GM21526 (cell line): ENCODE results near the gene UBC.
A peak's percentile ranks its signal among the peaks of the same experiment; 100 is the strongest.

Experiments
- ATAC-seq: cut with Tn5 transposase; IDR thresholded peaks from one replicate; pipeline ENCODE4 v1.9.1; 2021; ENCODE audit warnings: moderate library complexity; ENCODE audit not compliant: unreplicated experiment, low FRiP score

Gene UBC

GRCh38 chr12:124866883-124867400 is 47.5 kb downstream of the UBC start:
- no peak for ATAC-seq

- no peak for ATAC-seq
Measured at GRCh38 chr12:124866195-124866882, 48.1 kb downstream of the UBC start.

GRCh38 chr12:124865728-124866127 is 48.7 kb downstream of the UBC start:
- ATAC-seq: no peak

GRCh38 chr12:124864326-124864752 is 50.1 kb downstream of the UBC start:
- no peak for ATAC-seq

- ATAC-seq: peak; percentile 69
Measured at GRCh38 chr12:124863416-124864325, 50.8 kb downstream of the UBC start, which contains the start of gene SCARB1. TSS of gene SCARB1 (minus strand) at chr12:124863864. CDS start at chr12:124863720, 144 bp downstream.

- ATAC-seq: peak; percentile 25
Measured at GRCh38 chr12:124862768-124863415, 51.6 kb downstream of the UBC start.

GRCh38 chr12:124861898-124862676 is 52.4 kb downstream of the UBC start:
- ATAC-seq: no peak
